Stimulated activated CD4-positive, alpha-beta T cell treated with anti-CD3 and anti-CD28 coated beads, Interleukin-12 subunit alpha, Interleukin-12 subunit beta, amount 100 ng/mL, for 48 hours (primary cell): Measurements from ENCODE around the gene LAD1.

Experiments
- DNase-seq, 3 donors: peaks; one replicate each; pipeline ENCODE4 v3.0.0-alpha.2; 2020; ENCODE audit warnings: low read depth in 2 of 3, low spot score in 1 of 3

The LAD1 gene

DNA sequence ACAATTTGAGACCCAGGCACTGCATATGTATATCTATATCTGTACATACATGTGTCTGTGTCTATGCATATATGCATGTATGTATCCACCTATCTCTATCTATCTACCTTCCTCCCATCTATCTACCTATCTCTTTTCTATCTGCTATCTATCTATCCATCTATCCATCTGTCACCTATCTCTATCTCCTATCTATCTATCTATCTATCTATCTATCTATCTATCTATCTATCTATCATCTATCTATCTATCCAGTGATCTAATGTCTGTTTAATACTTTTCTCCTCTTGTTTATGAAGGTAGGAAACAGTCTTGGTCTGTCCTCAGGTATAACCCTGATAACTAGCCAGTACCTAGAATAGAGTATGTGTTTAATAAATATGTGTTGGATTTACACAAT is 47.5 kb downstream of the LAD1 start:
- no peak for DNase-seq

DNA sequence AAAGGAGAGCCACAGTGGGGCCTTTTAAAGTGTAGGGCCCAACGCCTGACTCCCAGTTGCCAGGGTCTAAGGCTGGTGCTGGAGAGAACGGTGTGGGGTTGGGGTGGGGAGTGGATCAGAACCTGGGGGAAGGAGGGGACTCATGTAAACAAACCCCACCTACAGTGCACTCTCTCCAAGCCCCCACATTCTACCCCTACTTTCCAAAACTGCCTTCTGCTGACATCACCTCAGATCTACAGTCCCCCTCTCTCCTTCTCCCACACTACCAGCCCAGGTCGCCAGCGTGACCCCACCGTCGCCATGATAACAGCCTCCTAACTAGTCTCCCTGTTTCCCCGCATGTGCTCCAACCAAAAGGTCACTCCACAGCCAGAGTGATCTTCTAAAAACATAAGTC is 48.2 kb downstream of the LAD1 start:
- DNase-seq = no peak

DNA sequence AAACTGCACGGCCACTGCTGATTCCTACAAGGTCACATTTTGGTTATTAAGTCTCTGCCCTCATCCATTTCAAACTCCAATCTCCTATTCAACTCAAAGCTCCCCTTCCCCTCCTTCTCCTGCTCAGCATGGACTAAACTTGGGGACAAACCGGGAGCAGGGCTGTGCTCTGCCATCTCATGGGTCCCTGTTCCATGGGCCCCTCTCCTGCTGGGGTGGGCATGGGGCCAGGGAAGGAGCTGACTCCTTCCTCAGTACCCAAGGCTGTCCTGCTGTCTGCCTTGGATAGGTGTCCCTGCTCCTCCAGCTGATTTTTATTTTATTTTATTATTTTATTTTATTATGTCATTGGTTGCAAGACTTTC is 48.8 kb downstream of the LAD1 start:
- no peak for DNase-seq

DNA sequence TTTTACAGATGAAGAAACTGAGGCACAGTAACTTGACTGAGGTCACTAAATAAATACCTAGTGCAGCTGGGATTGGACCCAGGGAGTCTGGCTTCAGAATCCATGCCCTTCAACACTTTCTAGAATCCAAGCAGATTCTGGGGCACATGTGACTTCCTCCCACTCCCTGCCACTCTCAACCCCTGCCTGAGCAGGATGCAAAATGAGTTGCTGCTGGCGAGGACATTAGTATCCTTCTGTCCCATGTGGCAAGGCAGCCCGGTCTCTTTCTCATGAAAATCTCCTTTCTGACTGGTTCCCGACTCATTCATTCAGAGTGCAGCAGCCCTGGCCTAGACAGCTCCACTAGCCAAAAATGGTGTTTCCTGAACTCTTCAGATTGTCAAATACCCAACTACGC is 50.0 kb downstream of the LAD1 start:
- DNase-seq = no peak

DNA sequence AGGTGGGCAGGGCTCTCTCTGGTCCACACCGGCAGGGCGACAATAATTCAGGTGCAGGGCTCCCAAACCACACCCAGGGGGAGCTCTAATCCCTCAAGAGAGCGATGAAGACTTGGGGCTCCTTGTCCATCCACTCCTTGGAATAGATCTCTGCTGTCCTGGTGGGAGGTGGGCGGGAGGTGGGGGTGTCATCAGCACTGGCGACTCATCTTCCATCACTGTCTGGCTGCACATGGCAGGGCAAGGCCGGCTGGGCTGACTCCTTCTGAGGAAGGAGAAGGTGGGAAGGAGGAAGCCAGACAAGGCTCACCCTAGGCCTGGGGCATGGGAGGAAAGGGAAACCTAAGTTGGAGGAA is 50.9 kb downstream of the LAD1 start:
- peak in 1 of 3 donors; percentile 27 for DNase-seq

DNA sequence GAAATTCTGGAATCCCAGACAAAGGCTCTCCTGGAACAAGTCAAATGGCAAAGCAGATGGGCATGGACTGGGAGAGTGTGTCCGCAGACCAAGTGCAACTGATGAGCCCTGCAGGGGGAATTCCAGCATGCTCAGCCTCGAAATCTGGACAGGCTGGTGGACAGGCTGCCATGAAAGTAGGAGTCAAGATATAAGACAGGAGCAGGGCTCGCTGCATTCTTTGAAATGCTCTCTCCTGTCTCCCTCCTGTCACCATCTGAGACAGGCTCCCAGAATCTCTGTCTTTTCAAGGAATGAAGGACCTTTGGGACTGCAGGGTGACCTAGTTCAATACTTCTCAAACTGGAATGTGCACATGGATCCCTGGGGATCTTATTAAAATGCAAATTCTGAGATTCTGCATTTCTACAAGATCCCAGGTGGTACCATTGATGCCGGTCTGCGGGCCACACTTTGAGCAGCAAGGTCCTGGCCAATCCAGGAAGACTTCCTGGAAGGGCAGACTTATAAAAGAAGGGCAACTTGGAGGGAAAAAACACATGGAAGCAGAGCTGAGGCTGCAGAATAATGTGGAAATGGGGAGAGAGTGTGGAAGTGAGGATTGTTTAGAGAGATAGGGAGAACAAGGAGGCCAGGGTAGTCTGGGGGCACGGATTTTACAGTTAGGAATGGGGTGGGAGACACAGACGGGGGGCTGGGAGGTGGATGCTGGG is 51.5 kb downstream of the LAD1 start:
- DNase-seq = no peak

DNA sequence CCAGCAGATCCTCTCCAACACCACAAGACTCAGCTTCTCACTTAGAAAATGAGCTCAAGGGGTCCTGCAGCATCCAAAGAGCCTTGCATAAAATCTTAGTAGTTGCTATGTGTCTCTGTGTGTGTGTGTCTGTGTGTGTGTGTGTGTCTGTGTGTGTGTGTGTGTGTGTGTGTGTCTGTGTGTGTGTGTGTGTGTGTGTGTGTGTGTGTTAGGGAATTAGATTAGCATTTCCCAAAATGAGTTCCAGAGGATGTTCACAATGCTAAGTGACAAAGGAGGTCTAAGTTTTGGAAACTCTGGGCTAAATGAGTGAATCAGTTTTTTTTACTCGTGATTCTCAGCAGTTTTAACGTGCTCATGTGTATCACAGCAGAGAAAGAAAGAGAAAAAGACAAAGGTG is 52.1 kb downstream of the LAD1 start:
- no peak for DNase-seq

DNA sequence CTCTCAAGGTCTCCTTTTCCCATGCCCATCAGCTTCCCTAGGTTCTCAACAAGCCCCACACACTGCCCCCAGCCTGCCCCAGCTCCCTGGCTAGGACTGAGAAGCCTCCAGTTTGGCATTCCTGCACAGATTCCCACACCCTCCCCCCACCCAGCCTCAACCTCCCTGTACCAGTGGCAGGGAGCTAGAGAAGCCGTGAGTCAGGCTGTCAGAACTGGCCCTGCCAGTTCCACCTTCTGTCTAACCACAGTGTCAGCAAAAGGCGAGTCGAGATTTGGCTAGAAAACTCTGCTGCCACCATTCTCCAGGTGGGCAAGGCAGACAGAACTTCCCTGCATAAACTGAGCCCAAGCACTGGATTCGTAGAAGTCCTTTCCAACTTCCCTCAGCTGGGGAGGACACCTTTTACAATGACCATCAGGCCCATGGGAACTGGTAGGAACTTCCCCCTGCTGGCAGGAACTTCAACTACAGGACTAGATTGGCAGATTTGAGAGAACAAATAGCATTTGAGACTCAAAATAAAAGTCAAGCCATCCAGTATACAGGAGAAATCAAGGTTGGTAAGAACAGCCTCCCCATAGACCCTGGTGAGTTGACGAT is 52.7 kb downstream of the LAD1 start:
- DNase-seq = peak in 1 of 3 donors; percentile 3

DNA sequence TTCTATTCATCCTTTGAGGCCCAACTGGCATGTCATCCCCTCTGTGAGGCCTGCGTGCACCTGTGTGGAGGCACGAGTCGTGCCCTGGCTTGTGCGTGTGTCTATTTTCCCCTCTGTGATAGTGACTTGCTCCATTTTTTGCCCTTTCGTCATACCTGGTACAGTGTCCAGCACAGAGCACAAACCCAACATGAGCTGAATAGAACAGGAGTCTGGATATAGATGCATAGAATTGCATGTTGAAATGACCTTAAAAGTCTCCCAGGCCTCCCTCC is 54.1 kb downstream of the LAD1 start:
- no peak for DNase-seq

DNA sequence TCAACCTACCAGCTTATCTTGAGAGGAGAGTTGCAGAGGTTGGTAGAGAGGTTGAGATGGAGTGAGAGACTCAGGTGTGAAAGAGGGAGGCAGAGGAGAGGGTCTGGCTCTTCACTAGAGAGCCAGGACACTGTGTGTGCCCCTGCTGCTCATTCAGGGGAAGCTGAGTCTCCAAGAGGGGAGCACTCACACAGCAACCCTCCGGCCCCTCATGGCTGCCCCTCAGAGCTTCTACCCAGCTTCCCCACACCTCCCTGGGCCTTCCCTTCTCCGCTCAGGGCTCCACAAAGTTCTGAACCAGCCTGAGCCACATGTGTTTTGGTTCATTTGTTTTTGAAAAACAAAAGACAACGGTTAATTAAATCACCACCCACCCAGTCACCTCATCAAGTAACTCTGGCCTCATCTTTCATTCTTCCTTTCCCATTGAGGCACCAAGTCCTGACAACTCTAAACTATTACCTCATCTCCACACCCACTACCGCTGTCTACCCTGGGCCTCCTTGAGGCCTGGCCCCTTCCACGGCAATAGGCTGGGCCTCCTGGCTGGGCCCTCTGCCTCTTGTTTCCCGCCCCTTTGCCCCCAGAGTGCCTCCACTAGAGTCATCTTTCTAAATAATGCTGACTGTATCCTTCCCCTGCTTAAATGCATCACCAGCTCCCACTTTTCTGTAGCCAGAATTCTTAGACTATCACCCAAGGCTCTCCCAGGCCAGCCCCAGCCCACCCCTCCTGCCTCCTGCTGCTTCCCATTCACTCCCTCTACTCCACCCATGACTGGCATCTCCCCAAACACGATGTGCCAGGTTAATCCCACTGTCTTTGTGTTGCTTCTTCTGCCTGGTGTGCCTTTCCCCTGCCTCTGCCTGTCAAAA is 54.7 kb downstream of the LAD1 start:
- DNase-seq = no peak

DNA sequence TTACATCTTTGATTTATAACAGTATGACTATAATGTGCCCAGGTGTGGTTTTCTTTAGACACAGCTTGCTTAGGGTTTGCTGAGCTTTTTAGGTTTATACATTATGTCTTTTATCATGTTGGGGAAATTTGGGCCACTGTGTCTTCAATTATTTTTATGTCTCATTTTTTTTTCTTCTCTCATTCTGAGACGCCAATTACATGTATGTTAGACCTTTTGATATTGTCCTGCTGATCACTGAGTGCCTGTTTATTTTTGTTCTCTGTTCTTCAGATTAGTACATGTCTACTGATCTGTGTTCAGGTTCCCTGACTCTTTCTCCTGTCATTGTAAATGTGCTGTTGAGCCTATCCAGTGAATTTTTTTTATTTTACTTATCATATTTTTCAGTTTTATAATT is 57.7 kb downstream of the LAD1 start:
- DNase-seq = no peak

DNA sequence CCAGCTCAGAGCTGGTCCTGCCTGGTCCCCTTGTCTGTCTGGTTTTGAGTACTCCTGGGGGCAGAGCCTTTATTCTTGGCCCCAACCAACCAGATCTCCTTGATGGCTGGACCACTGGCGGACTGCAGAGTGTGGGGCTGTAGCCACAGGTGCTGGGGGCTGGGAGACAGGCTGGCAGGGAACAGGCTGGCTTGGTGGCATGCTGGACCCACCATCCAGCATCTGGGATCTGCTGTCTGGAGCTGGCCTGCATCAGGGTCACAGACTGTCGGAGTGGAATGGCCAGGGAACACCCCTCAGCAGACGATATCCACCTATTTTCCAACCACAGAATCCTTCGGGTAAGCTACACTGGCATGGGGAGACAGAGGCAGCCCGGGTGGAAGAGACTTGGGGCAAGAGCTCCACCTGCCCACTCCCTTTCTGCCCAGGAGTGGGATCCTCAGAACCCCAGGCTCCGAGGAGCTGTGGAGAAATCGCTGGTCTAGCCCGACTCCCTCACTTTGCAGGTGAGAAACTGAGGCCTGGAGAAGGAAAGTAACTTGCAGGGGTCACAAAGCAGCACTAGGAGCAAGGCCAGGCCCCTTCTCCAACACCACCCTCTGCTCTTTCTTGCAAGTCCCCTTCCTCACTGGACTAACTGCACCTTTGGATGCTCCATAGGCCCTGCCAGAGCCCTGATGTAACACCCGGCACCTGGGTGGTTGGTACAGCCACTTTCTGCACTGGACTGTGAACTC is 62.2 kb downstream of the LAD1 start:
- no peak for DNase-seq

DNA sequence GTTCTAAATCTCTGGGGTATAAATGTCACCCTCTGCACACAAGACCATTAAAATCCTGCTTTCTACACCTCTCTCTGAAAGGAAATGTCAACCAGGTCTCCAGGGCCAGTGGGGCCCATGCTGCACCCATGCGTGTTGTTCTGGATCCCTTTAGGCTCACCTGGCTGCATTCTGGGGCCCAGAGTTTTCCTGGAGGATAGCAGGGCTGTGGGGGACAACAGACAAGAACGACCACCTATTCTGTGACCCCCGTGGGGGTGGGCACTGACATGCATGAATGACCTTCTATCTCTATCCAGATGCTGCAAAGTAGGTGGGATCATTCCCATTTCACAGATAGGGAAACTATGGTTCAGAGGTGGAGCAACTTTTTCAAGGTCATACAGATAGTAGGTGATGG is 63.2 kb downstream of the LAD1 start:
- no peak for DNase-seq

DNA sequence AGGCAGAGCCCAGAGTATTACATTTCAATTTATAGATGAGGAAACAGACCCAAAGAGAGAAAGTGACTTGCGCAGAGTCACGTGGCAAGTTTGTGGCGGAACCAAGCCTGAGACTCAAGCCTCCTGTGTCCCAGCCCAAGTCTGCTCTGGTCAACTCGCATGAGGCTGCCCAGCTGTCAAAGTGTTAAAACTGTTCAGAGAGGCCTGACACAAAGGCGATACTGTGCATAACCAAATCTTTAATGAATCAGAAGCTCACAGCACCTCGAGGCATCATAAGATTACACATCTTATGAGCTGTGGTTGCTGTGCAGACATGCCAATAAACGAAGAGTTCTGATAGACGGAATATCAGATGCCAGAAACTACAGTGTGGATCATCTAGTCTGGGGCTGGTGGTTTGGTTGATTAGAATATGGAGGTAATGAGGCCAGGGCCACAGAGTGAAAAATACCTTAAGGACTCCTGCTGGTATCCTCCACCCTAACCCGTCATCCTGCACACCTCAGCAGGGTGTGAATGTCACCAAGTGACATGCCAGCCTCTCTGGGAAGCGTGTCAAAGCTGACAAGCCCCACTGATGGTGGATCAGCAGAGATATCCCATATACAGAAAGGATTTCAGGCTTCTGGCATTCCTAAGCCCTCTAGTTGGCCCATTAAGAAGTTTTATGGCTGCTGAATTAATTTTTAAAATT is 63.8 kb downstream of the LAD1 start:
- DNase-seq = no peak

DNA sequence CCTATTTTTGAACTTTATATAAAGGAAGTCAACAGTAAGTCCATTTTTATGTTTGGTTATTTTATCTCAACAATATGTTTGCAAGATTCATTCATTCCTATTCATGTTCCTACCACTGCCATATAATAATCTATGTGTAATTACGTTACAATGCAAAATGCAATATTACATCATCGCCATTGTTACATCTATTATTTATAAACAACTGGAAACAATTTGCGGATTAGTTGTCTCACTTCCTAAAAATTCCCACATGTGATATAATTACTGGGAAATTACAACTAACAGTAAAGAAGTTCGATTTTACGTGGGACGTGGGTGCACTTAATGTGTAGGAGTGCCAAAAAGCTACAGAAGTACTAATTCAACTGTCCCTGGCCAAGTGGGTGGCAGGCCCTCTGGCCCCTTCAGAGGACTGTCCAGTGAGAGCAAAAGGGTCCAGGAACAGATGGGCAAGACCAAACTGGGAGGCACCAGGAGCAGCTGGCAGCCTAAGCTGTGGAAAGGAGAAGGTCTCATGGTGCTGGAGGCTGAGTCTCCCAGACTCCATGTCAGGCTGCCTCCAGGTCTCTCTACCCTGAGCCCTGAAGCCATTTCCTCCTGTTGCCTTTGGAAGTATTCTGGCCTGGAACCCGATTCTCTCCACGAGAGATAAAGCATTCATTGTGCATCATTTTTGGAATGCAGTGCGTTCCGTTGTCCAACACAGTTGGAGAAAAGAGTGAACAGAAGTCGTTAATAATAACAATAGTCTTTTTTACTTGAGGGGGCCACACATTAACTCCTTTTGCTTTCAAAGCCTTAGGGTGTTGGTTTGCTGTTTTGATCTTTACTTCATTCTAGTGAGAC is 64.6 kb downstream of the LAD1 start:
- DNase-seq = no peak

DNA sequence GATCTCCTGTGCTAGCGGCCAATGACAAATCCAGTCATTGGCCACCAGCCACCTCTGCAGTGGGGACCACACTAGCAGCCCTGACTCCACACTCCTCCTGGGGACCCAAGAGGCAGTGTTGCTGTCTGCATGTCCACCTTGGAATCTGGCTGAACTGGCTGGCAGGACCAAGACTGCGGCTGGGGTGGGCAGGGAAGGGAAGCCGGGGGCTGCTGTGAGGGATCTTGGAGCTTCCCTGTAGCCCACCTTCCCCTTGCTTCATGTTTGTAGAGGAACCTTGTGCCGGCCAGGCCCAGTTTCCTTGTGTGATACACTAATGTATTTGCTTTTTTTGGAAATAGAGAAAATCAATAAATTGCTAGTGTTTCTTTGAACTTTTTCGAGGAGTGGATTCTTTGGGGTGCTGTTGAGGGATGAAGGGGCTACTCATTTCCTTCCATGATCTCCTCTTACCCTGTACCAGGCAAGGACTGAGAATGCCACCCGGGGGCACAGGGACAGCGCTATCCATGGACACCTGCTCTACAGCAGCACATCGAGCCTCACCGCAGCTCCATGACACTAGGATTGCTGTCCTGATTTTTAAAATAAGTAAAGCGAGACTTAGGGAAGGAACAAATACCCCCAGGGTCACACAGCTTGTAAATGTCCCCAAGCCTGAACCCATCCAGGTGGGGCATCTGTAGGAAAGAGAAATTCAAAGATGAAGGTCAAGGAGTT is 66.3 kb downstream of the LAD1 start:
- no peak for DNase-seq

DNA sequence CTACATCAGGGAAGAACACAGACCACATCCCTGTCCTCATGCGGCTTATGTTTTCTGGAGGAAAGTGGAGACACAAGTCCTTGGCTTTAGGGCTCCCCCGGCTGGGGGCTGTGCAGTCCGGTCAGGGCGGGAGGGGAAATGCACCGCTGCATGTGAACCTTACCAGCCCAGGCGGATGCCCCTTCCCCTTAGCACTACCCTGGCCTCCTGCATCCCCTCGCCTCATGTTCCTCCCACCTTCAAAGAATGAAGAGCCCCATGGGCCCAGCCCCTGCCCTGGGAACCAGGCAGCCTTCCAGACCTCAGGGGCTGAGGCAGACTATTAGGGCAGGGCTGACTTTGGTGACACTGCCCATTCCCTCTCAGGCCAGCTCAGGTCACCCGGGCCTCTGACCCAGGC is 67.1 kb downstream of the LAD1 start:
- DNase-seq = no peak

DNA sequence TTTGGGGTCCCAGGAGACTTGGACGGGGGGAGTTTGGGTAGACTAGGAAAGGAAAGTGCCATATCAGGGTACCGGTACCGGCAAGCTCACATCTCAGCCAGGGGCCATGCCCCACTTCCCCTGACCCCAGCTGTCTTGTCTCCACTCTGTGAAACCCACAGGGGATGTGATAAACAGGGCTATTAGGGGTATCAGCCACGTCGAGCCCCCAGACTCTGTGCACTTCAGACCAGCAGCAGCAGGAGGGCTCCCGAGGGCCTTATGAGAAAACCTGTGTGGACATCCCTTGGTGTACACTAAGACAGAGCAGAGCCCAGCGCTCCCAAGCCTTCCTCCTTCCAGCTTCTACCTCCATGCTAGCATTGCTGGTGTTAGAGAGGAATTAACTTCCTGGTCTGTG is 68.0 kb downstream of the LAD1 start:
- DNase-seq = no peak
